BLaER1 treated with 17β-estradiol and CSF1 and Interleukin-3, amounts not matched to agents 10 nM and 100 nM (cell line): Measurements from ENCODE around the gene SLC24A5.

ENCODE experiments used
- H3K27ac ChIP-seq, 11 experiments: shearing (Covaris generic); formaldehyde crosslinking; 2 replicates each; pipeline ENCODE4 v1.8.1; 2022
- H3K27me3 ChIP-seq, 11 experiments: shearing (Covaris generic); formaldehyde crosslinking; 2 replicates each; pipeline ENCODE4 v1.8.1; 2022
- H3K36me3 ChIP-seq, 11 experiments: shearing (Covaris generic); formaldehyde crosslinking; 2 replicates each; pipeline ENCODE4 v1.8.1; 2022
- H3K4me1 ChIP-seq, 10 experiments: shearing (Covaris generic); formaldehyde crosslinking; 2 replicates each; pipeline ENCODE4 v1.8.1; 2022
- H3K4me2 ChIP-seq, 11 experiments: shearing (Covaris generic); formaldehyde crosslinking; 2 replicates each; pipeline ENCODE4 v1.8.1; 2022
- H3K4me3 ChIP-seq, 10 experiments: shearing (Covaris generic); formaldehyde crosslinking; 2 replicates each; pipeline ENCODE4 v1.8.1; 2022
- H3K9ac ChIP-seq, 11 experiments: shearing (Covaris generic); formaldehyde crosslinking; 2 replicates each; pipeline ENCODE4 v1.8.1; 2022
- H3K9me3 ChIP-seq, 11 experiments: shearing (Covaris generic); formaldehyde crosslinking; replicated peaks in 1 of 11; 2 replicates each; pipeline ENCODE4 v1.8.1; 2022
- H4K20me1 ChIP-seq, 11 experiments: shearing (Covaris generic); formaldehyde crosslinking; 2 replicates each; pipeline ENCODE4 v1.8.1; 2022
- Cebpa-rat ChIP-seq, 11 experiments: shearing (Covaris generic); IDR thresholded peaks; 2 replicates each; pipeline ENCODE4 v1.8.1; 2022

Gene SLC24A5

GRCh38 chr15:48120745-48121144, at the start of gene SLC24A5:
Gene SLC24A5 (plus strand): TSS chr15:48120990. CDS start chr15:48121045, 55 bp downstream.
- Histone ChIP-seq H3K4me2 (no peak within 1 kb of the TSS), H3K9ac (no peak within 1 kb of the TSS), H4K20me1 (no peaks in the 10 kb centered on the region), H3K27ac (no peak within 1 kb of the TSS), H3K9me3 (no peaks in the 10 kb centered on the region), H3K36me3 (no peaks in the 10 kb centered on the region), H3K27me3 (no peaks in the 10 kb centered on the region), H3K4me3 (no peak within 1 kb of the TSS), H3K4me1 (no peaks in the 10 kb centered on the region)
- TF ChIP-seq Cebpa-rat (IDR thresholded peaks at IDR 0.05): no peak

DNA sequence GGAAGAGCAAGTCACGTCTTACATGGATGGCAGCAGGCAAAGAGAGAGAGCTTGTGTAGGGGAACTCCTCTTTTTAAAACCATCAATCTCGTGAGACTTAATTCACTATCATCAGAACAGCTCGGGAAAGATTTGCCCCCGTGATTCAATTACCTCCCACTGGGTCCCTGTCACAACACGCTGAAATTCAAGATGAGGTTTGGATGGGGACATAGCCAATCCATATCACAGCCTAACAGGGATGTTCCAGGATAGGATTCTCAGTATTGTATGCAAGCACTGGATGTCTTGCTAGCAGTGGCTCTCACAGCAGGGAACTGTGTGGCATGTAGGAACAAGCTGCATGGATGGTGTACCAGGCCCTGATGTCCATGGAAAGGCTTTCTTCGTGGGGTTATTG, 47.8 kb upstream of the SLC24A5 start:
- no peak overlapping the region for H3K4me3 ChIP-seq
- H3K36me3 ChIP-seq: no peaks in the 10 kb centered on the region
- H3K4me1 ChIP-seq: peaks cover 0 to 8% (median 0%) of the 10 kb centered on the region in 10 experiments; a peak in 3 of 20 replicates
- H4K20me1 ChIP-seq: no peaks in the 10 kb centered on the region
- H3K27ac ChIP-seq: no peak overlapping the region
- H3K4me2 ChIP-seq: no peak overlapping the region
- H3K27me3 ChIP-seq: no peaks in the 10 kb centered on the region
- no peak overlapping the region for H3K9ac ChIP-seq
- no peak for TF ChIP-seq Cebpa-rat (IDR thresholded peaks at IDR 0.05)
- peaks cover 0 to 23% (median 11%) of the 10 kb centered on the region in 11 experiments; a peak in 12 of 22 replicates for H3K9me3 ChIP-seq

DNA sequence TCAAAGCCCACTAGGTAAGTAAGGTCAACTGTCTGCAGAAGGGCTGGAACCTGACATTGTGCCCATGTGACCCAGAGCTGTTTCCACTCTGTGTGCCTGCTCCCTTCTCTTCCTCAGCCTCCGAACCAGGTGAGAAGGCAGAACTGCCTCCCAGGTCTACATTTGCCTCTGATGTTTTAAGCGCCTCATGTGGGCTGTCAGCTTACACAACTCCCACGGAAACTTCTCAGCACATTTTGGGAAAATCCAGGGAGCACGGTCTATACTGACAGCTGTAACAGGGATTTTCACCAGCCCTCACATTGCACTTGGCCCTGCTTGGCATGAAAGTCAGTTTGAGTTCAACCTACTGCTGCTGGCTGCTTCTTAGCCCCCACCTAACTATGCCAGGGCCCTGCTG, 46.9 kb upstream of the SLC24A5 start:
- H3K4me3 ChIP-seq: no peak overlapping the region
- no peak overlapping the region for H3K4me2 ChIP-seq
- TF ChIP-seq Cebpa-rat (IDR thresholded peaks at IDR 0.05): no peak

GRCh38 chr15:48076454-48076853, 44.3 kb upstream of the SLC24A5 start:
- H3K27me3 ChIP-seq: no peaks in the 10 kb centered on the region
- peaks cover 0 to 13% (median 0%) of the 10 kb centered on the region in 10 experiments; a peak in 3 of 20 replicates for H3K4me1 ChIP-seq
- no peaks in the 10 kb centered on the region for H3K36me3 ChIP-seq
- H3K4me2 ChIP-seq: no peak overlapping the region
- H4K20me1 ChIP-seq: no peaks in the 10 kb centered on the region
- H3K4me3 ChIP-seq: no peak overlapping the region
- H3K9ac ChIP-seq: no peak overlapping the region
- no peak overlapping the region for H3K27ac ChIP-seq
- no peak for TF ChIP-seq Cebpa-rat (IDR thresholded peaks at IDR 0.05)
- peaks cover 0 to 13% (median 7%) of the 10 kb centered on the region in 11 experiments; a peak in 7 of 22 replicates for H3K9me3 ChIP-seq

More for the DNA sequence above, 46.9 kb upstream of the SLC24A5 start:
- Histone ChIP-seq H3K9ac (no peak overlapping the region), H4K20me1 (no peaks in the 10 kb centered on the region), H3K4me1 (peaks cover 0 to 13% (median 0%) of the 10 kb centered on the region in 10 experiments; a peak in 3 of 20 replicates), H3K36me3 (no peaks in the 10 kb centered on the region), H3K27me3 (no peaks in the 10 kb centered on the region), H3K9me3 (peaks cover 0 to 23% (median 11%) of the 10 kb centered on the region in 11 experiments; a peak in 12 of 22 replicates), H3K27ac (no peak overlapping the region)

DNA sequence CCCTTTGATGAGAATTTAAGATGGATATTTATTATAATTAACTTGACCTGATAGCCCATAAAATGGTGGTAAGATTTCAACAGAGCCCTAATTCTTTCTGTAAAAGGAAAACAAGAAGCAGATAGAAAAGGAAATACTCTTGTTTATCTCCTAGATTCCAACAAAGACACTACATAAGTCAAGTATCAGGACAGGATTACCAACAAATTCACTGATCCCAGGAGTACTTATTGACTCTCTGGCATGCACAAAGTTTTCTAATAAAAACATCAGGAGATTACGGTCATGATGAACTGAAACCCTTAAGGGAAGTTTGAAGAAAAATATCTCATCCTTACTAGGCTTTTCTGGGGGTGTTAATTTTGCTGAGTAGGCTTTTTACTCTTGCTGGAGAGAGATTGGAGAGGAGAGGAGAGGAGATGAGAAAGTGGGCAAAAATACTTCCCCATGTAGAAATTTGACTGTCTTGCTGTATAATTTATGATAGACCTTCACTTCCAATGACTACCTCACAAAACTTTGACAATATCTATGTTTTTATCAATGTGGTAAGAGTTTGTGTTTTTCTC, 43.1 kb upstream of the SLC24A5 start:
- H3K27me3 ChIP-seq: no peaks in the 10 kb centered on the region
- peak overlapping the region in 2 of 11 experiments; percentile 21 to 35; a peak in 2 of 22 replicates for H3K4me2 ChIP-seq
- no peak overlapping the region for H3K4me3 ChIP-seq
- H4K20me1 ChIP-seq: no peaks in the 10 kb centered on the region
- H3K4me1 ChIP-seq: peaks cover 0 to 13% (median 0%) of the 10 kb centered on the region in 10 experiments; a peak in 3 of 20 replicates
- TF ChIP-seq Cebpa-rat (IDR thresholded peaks at IDR 0.05): no peak
- H3K36me3 ChIP-seq: no peaks in the 10 kb centered on the region
- H3K9ac ChIP-seq: no peak overlapping the region
- H3K27ac ChIP-seq: no peak overlapping the region
- peaks cover 0 to 12% (median 5%) of the 10 kb centered on the region in 11 experiments; a peak in 7 of 22 replicates for H3K9me3 ChIP-seq

DNA sequence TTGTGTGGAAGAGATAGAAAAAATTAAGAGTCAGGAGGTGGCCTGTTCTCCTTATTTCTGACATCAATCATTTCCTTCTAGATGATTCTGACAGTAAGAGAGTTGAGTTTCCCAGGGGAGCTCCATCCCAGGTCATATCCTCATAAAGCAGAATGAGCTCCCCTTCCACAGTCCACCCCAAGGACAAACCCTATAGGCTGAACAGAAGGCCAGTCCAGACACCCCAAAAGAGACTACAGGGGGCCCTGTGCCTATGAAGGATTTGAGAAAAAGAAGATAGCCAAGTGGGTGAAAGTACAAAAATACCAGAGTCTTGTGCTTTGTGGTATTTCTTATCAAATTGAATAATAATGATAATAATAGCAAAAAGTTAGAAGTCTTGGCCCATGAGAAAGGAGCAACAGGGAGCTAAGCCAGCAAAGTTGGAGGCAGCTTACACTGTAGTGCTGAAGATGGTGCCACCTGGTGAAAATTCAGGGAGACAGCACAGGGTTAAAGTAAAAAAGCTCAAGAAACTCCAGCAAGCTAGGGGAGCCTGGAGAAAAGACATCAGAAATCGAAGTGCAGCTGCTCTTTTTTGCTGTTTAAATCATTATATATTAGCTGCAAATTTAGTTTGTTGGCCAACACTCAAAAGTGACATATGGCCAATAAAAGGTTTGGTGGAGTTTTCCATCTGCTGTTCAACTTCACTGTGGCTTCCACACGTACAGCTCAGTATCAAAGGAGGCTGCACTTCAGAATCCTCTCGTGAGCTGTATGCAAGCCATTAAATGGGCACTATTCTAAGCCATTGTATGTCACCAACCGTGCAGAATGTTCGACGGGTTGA, 35.8 kb upstream of the SLC24A5 start:
- Histone ChIP-seq H3K36me3 (no peaks in the 10 kb centered on the region), H3K9ac (no peak overlapping the region), H3K27ac (no peak overlapping the region), H3K4me1 (no peaks in the 10 kb centered on the region), H3K9me3 (no peaks in the 10 kb centered on the region), H3K4me3 (no peak overlapping the region), H3K4me2 (no peak overlapping the region), H3K27me3 (no peaks in the 10 kb centered on the region), H4K20me1 (no peaks in the 10 kb centered on the region)
- TF ChIP-seq Cebpa-rat (IDR thresholded peaks at IDR 0.05): no peak

DNA sequence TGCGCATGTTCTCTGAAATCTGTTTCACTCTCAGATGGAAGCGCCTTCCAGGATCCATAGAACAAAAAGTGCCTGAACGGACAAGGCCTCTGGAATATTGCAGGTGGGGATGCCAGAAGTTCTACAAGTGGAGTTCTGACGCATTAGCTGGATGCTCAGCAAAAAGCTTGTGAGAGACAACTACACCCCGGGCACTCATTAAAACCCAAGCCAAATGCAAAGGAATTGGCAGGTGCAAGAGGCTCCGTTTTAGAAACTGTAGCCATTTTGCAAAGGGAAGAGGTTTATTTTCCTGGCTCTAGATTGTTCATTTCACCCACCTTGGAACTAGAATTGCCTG, 35.2 kb upstream of the SLC24A5 start:
- H3K4me1 ChIP-seq: no peaks in the 10 kb centered on the region
- no peak overlapping the region for H3K4me3 ChIP-seq
- no peaks in the 10 kb centered on the region for H3K9me3 ChIP-seq
- H3K36me3 ChIP-seq: no peaks in the 10 kb centered on the region
- H3K4me2 ChIP-seq: no peak overlapping the region
- no peak for TF ChIP-seq Cebpa-rat (IDR thresholded peaks at IDR 0.05)
- H3K9ac ChIP-seq: no peak overlapping the region
- no peaks in the 10 kb centered on the region for H4K20me1 ChIP-seq
- H3K27me3 ChIP-seq: no peaks in the 10 kb centered on the region
- no peak overlapping the region for H3K27ac ChIP-seq

DNA sequence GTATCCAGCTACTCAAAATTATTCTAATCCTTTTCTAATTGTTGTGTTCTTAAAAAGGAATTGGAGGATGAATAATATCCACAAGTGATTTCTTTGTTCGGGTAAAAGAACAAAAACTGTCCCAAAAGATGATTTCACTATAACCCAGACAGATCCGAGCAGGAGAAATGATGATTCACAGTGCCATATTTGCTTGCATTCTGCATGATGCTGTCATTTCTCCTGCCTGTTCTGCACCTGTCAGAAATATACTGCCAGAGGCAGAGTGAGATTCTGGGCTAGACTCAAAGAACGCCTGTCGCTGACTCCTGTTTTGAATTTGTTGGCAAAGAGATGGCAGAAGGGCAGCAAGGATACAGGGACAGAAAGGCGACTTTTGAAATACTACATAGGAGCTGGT, 34.7 kb upstream of the SLC24A5 start:
- Histone ChIP-seq H3K9ac (no peak overlapping the region), H3K27me3 (no peaks in the 10 kb centered on the region), H3K9me3 (no peaks in the 10 kb centered on the region), H3K4me2 (no peak overlapping the region), H4K20me1 (no peaks in the 10 kb centered on the region), H3K4me1 (no peaks in the 10 kb centered on the region), H3K36me3 (no peaks in the 10 kb centered on the region), H3K27ac (no peak overlapping the region), H3K4me3 (no peak overlapping the region)
- no peak for TF ChIP-seq Cebpa-rat (IDR thresholded peaks at IDR 0.05)

- Histone ChIP-seq H3K27me3 (no peaks in the 10 kb centered on the region), H3K4me3 (no peak overlapping the region), H3K4me1 (no peaks in the 10 kb centered on the region), H3K27ac (no peak overlapping the region), H3K36me3 (no peaks in the 10 kb centered on the region), H3K4me2 (no peak overlapping the region), H3K9me3 (no peaks in the 10 kb centered on the region), H3K9ac (no peak overlapping the region), H4K20me1 (no peaks in the 10 kb centered on the region)
- no peak for TF ChIP-seq Cebpa-rat (IDR thresholded peaks at IDR 0.05)
Observed at GRCh38 chr15:48086576-48086975, 34.2 kb upstream of the SLC24A5 start.

- TF ChIP-seq Cebpa-rat (IDR thresholded peaks at IDR 0.05): no peak
- Histone ChIP-seq H3K4me1 (no peaks in the 10 kb centered on the region), H3K4me2 (no peak overlapping the region), H3K27me3 (no peaks in the 10 kb centered on the region), H3K27ac (no peak overlapping the region), H3K9me3 (no peaks in the 10 kb centered on the region), H3K4me3 (no peak overlapping the region), H3K9ac (no peak overlapping the region), H4K20me1 (no peaks in the 10 kb centered on the region), H3K36me3 (no peaks in the 10 kb centered on the region)
Observed at GRCh38 chr15:48087844-48088243, 32.9 kb upstream of the SLC24A5 start.
